Measurements from ENCODE around the gene ADAMTS15. TPM values are rescaled to one million over a fixed set of nuclear protein-coding genes. Genes with fewer than 3 reads are reported as not detected.

Gene ADAMTS15
- total RNA-seq, 2 donors from 2014 or later: 0.59 to 1.5 TPM

DNA sequence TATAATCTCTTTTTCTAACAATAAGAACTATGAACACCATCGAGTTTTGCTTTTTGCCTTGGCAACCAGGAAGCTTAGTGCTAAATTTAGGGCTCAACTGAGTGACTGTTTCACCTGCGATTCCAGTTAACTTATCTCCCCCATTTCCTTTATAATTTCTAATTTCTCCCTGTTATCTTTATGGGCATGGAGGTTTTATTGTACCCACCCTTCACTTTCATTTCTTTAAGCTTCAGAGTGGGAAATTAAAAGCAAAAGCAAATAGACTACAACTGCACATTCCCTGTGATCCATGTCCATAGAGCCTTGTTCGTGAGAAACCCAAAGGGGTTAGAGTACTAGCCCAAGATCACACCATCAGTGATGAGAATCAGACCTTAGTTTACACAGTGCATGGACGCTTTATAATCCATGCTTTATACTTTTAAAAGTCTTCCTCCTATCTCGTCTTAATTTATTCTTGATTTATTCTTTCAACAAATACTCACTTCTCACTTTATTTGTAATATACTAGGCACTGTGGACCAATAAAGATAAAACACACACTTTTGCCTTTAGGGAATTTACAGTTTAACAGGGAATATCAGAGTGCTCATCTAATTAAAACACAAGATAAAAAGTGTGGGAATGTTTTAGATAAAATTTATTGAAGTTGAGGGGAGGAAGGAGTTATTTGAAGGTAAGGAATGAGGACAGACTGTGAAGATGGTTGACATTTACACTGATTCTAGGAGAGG, 40.6 kb downstream of the ADAMTS15 start:
- H3K4me1 ChIP-seq (replicated peaks): no peaks in the 10 kb centered on the region
- 55% methylated on average over 5 of the region's 5 CpGs for whole genome bisulfite sequencing
- no peak overlapping the region for H3K27ac ChIP-seq
- intact Hi-C loops (cut with DNase I): no loop called here
- no peaks in the 10 kb centered on the region for H3K27me3 ChIP-seq (replicated peaks; ENCODE audit: insufficient read depth)
- no peaks in the 10 kb centered on the region for H3K9me3 ChIP-seq
- no peaks in the 10 kb centered on the region for H3K36me3 ChIP-seq
- TF ChIP-seq POLR2A (IDR thresholded peaks at IDR 0.05) (no peak), POLR2AphosphoS5 (IDR thresholded peaks at IDR 0.05) (no peak)
- TF ChIP-seq, protein P1, sequence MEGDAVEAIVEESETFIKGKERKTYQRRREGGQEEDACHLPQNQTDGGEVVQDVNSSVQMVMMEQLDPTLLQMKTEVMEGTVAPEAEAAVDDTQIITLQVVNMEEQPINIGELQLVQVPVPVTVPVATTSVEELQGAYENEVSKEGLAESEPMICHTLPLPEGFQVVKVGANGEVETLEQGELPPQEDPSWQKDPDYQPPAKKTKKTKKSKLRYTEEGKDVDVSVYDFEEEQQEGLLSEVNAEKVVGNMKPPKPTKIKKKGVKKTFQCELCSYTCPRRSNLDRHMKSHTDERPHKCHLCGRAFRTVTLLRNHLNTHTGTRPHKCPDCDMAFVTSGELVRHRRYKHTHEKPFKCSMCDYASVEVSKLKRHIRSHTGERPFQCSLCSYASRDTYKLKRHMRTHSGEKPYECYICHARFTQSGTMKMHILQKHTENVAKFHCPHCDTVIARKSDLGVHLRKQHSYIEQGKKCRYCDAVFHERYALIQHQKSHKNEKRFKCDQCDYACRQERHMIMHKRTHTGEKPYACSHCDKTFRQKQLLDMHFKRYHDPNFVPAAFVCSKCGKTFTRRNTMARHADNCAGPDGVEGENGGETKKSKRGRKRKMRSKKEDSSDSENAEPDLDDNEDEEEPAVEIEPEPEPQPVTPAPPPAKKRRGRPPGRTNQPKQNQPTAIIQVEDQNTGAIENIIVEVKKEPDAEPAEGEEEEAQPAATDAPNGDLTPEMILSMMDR (IDR thresholded peaks at IDR 0.05): no peak
- no peak overlapping the region for H3K4me3 ChIP-seq
- DNase-seq (ENCODE audit: low spot score): no peak

DNA sequence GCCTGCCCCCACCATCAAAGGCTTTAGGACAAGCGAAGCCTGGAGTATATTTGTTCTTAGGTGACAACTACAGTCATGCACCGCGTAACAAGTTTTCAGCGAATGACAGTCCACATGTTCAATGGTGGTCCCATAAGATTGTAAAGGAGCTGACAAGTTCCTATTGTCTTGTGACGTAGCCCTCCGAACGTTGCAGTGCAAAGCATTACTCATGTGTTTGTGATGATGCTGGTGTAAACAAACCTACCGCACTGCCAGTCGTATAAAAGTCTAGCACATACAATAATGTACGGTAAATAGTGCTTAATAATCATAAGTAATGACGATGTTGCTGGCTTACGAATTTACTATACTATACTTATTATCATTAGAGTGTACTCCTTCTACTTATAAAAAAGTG, 41.3 kb downstream of the ADAMTS15 start:
- H3K27ac ChIP-seq: no peak overlapping the region
- no peaks in the 10 kb centered on the region for H3K27me3 ChIP-seq (replicated peaks; ENCODE audit: insufficient read depth)
- no peak for DNase-seq (ENCODE audit: low spot score)
- 83% methylated on average over 12 of the region's 12 CpGs for WGBS
- no peak for TF ChIP-seq POLR2A (IDR thresholded peaks at IDR 0.05)
- TF ChIP-seq, protein P1 (IDR thresholded peaks at IDR 0.05): no peak
- H3K9me3 ChIP-seq: no peaks in the 10 kb centered on the region
- no peaks in the 10 kb centered on the region for H3K4me1 ChIP-seq (replicated peaks)
- no peaks in the 10 kb centered on the region for H3K36me3 ChIP-seq
- intact Hi-C loops (cut with DNase I): no loop called here
- no peak overlapping the region for H3K4me3 ChIP-seq

DNA sequence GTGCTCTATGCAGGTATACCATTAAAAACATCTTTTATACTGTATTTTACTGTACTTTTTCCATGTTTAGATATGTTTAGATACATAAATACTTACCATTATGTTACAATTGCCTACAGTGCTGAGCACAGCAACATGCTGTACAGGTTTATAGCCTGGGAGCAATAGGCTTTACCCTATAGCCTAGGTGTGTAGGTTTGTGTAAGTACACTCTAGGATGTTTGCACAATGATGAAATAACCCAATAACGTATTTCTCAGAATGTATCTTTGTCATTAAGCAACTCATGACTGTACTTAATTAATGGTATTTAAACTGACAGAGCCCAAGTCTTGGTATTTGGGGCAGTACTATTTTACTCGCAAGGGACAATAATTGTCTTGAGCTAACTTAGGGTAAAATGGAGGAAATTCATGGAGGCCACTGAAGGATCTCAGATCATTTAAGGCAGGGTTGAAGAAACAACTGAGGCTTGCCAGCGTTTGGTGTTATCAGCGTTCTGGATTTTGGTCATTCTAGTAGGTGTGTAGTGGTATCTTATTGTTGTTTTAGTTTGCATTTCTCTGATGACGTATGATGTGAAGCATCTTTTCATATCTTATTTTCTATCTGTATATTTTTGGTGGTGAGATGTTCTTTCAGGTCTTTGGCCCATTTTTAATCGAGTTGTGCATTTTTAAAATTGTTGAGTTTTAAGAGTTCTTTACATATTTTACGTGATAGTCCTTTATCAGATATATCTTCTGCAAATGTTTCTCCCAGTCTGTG, 42.4 kb downstream of the ADAMTS15 start:
- Histone ChIP-seq H3K9me3 (no peaks in the 10 kb centered on the region), H3K27me3 (replicated peaks; ENCODE audit: insufficient read depth) (no peaks in the 10 kb centered on the region), H3K36me3 (no peaks in the 10 kb centered on the region), H3K27ac (no peak overlapping the region), H3K4me3 (no peak overlapping the region), H3K4me1 (replicated peaks) (no peaks in the 10 kb centered on the region)
- WGBS: 81% methylated on average over 7 of the region's 7 CpGs
- no peak for TF ChIP-seq POLR2A (IDR thresholded peaks at IDR 0.05)
- intact Hi-C loops (cut with DNase I): no loop called here
- no peak for DNase-seq (ENCODE audit: low spot score)

DNA sequence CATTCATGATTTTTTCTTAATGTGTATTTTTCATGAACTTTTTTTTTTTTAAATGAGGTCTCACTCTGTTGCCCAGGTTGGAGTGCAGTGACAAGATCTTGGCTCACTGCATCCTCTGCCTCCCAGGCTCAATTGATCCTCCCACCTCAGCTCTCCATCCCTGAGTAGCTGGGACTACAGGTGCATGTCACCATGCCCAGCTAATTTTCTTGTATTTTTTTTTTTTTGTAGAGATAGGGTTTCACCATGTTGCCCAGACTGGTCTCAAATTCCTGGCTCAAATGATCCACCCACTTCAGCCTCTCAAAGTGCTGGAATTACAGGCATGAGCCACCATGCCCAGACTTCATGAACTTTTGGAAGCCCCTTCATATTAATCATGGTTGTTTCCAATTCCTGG, 49.7 kb downstream of the ADAMTS15 start:
- intact Hi-C loops (cut with DNase I): no loop called here
- Histone ChIP-seq H3K4me1 (replicated peaks) (no peaks in the 10 kb centered on the region), H3K27me3 (replicated peaks; ENCODE audit: insufficient read depth) (no peaks in the 10 kb centered on the region), H3K27ac (no peak overlapping the region), H3K4me3 (no peak overlapping the region), H3K9me3 (no peaks in the 10 kb centered on the region), H3K36me3 (no peaks in the 10 kb centered on the region)
- no peak for DNase-seq (ENCODE audit: low spot score)
- TF ChIP-seq POLR2A (IDR thresholded peaks at IDR 0.05): no peak
- TF ChIP-seq, protein P1 (IDR thresholded peaks at IDR 0.05): no peak
- no peak for TF ChIP-seq POLR2AphosphoS5 (IDR thresholded peaks at IDR 0.05)

DNA sequence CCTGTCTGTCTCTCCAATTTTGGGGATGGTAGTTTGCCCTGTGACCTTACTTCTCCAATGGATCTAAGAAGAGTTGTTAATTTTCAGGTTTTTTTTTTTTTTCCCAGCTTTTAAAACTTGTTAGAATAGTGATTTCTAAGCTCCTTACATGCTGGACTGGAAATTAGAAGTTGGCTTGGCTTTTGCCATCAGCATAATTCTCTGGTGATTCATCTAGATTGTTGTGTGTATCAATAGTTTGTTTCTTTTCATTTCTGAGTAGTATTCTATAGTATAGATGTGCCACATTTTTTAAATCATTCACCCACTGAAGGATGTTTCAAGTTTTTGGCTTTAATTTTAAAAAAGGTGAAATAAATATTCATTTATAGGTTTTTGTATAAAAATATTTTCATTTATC, 51.4 kb downstream of the ADAMTS15 start:
- intact Hi-C loops (cut with DNase I): no loop called here
- DNase-seq (ENCODE audit: low spot score): no peak
- Histone ChIP-seq H3K27me3 (replicated peaks; ENCODE audit: insufficient read depth) (no peaks in the 10 kb centered on the region), H3K9me3 (no peaks in the 10 kb centered on the region), H3K4me1 (replicated peaks) (no peaks in the 10 kb centered on the region), H3K36me3 (no peaks in the 10 kb centered on the region), H3K27ac (no peak overlapping the region), H3K4me3 (no peak overlapping the region)
- TF ChIP-seq POLR2AphosphoS5 (IDR thresholded peaks at IDR 0.05) (no peak), POLR2A (IDR thresholded peaks at IDR 0.05) (no peak)
- TF ChIP-seq, protein P1 (IDR thresholded peaks at IDR 0.05): no peak
